Activated CD8-positive, alpha-beta memory T cell treated with anti-CD3 and anti-CD28 coated beads, Interleukin-2, amount 50 U/mL, for 4 hours (primary cell): Measurements from ENCODE around the gene CREB3L2.

Experiments
- DNase-seq: peaks from one replicate; pipeline ENCODE4 v3.0.0-alpha.2; 2020

Gene CREB3L2

GRCh38 chr7:137949416-137950262 lies 52.2 kb downstream of the CREB3L2 start:
- no peak for DNase-seq

- no peak for DNase-seq
Measured at GRCh38 chr7:137948845-137949330, 53.0 kb downstream of the CREB3L2 start.

GRCh38 chr7:137948083-137948844 lies 53.6 kb downstream of the CREB3L2 start:
- no peak for DNase-seq

GRCh38 chr7:137947046-137947445 lies 54.8 kb downstream of the CREB3L2 start:
- DNase-seq, result no peak

- DNase-seq, result no peak
Measured at GRCh38 chr7:137946011-137946410, 55.9 kb downstream of the CREB3L2 start.

- DNase-seq, result no peak
Measured at GRCh38 chr7:137944168-137944567, 57.7 kb downstream of the CREB3L2 start.

- DNase-seq, result no peak
Measured at GRCh38 chr7:137943132-137943551, 58.7 kb downstream of the CREB3L2 start.

GRCh38 chr7:137942484-137943115 lies 59.3 kb downstream of the CREB3L2 start:
- no peak for DNase-seq

- no peak for DNase-seq
Measured at GRCh38 chr7:137940656-137941518, 61.0 kb downstream of the CREB3L2 start.

- no peak for DNase-seq
Measured at GRCh38 chr7:137940218-137940617, 61.7 kb downstream of the CREB3L2 start.

GRCh38 chr7:137937202-137937560 lies 64.7 kb downstream of the CREB3L2 start:
- no peak for DNase-seq

- no peak for DNase-seq
Measured at GRCh38 chr7:137936509-137937201, 65.2 kb downstream of the CREB3L2 start.

- no peak for DNase-seq
Measured at GRCh38 chr7:137935884-137936508, 65.9 kb downstream of the CREB3L2 start.

GRCh38 chr7:137934941-137935883 lies 66.7 kb downstream of the CREB3L2 start:
- DNase-seq, result no peak

GRCh38 chr7:137934176-137934826 lies 67.6 kb downstream of the CREB3L2 start:
- DNase-seq, result no peak

GRCh38 chr7:137933270-137934017 lies 68.4 kb downstream of the CREB3L2 start:
- no peak for DNase-seq

GRCh38 chr7:137932881-137933269 lies 69.0 kb downstream of the CREB3L2 start:
- DNase-seq, result no peak

GRCh38 chr7:137931823-137932222 lies 70.1 kb downstream of the CREB3L2 start:
- DNase-seq, result no peak

- DNase-seq, result no peak
Measured at GRCh38 chr7:137930581-137930980, 71.3 kb downstream of the CREB3L2 start.
